Measurements from ENCODE around the gene CORIN.

DNA sequence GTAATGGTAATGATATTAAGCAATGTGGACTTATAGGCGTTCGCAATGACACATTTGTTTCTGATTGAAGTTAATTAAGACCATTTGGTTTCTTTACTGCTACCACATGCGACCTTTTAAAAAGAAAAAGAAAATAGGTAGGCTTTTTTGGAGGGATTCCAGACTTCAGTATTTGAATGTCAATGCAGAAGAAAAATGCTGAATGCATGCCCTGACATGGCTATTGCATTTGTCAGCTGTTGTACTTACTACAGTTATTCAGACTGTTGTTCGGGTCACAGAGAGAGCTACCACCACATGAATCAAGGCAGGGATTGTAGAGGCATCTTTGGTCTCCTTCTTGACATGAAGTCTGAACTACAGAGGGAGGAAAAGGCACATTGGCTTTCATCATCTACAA, 163.7 kb downstream of the CORIN start:
- no peak for TF ChIP-seq POLR2A (IDR thresholded peaks at IDR 0.05; ENCODE audit: low read depth, low read length)
- TF ChIP-seq, protein P1, sequence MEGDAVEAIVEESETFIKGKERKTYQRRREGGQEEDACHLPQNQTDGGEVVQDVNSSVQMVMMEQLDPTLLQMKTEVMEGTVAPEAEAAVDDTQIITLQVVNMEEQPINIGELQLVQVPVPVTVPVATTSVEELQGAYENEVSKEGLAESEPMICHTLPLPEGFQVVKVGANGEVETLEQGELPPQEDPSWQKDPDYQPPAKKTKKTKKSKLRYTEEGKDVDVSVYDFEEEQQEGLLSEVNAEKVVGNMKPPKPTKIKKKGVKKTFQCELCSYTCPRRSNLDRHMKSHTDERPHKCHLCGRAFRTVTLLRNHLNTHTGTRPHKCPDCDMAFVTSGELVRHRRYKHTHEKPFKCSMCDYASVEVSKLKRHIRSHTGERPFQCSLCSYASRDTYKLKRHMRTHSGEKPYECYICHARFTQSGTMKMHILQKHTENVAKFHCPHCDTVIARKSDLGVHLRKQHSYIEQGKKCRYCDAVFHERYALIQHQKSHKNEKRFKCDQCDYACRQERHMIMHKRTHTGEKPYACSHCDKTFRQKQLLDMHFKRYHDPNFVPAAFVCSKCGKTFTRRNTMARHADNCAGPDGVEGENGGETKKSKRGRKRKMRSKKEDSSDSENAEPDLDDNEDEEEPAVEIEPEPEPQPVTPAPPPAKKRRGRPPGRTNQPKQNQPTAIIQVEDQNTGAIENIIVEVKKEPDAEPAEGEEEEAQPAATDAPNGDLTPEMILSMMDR (IDR thresholded peaks at IDR 0.05; ENCODE audit: extremely low read depth in 1 of 2, insufficient read depth in 1 of 2, low read depth in 1 of 2, low read length in 2 of 2) = no peak
- no peak for TF ChIP-seq EZH2 (IDR thresholded peaks at IDR 0.05; ENCODE audit: borderline replicate concordance, low read depth, low read length, severe bottlenecking)
- TF ChIP-seq, protein P2, sequence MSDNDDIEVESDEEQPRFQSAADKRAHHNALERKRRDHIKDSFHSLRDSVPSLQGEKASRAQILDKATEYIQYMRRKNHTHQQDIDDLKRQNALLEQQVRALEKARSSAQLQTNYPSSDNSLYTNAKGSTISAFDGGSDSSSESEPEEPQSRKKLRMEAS (IDR thresholded peaks at IDR 0.05; ENCODE audit: insufficient read depth, insufficient read length) = no peak
- no peak for TF ChIP-seq MYC (IDR thresholded peaks at IDR 0.05; ENCODE audit: low read depth, low read length)
- TF ChIP-seq POLR2AphosphoS5 (IDR thresholded peaks at IDR 0.05; ENCODE audit: insufficient read depth, low read depth, low read length) = no peak
- TF ChIP-seq JUN (IDR thresholded peaks at IDR 0.05; ENCODE audit: borderline replicate concordance, insufficient read depth, insufficient read length, low read depth) = no peak
